Breast epithelium (tissue), 3 donors: ENCODE results near the gene IFNA1.

Experiments used
- CTCF ChIP-seq, 3 donors: fragments of 450-650 bp; IDR thresholded peaks; one replicate each; pipeline ENCODE4 v1.5.1; 2016 to 2017; ENCODE audit warnings: antibody characterized with exemption in 3 of 3, mild to moderate bottlenecking in 3 of 3, moderate library complexity in 3 of 3
- POLR2A ChIP-seq: fragments of 450-650 bp; IDR thresholded peaks from one replicate; pipeline ENCODE4 v1.6.1; 2016; ENCODE audit warnings: antibody characterized with exemption, mild to moderate bottlenecking, moderate library complexity
- POLR2AphosphoS5 ChIP-seq, 3 donors: sonication (generic); formaldehyde crosslinking; IDR thresholded peaks; one replicate each; pipeline ENCODE4 v1.6.1; 2017; ENCODE audit warnings: antibody characterized with exemption in 3 of 3

GRCh38 chr9:21404146-21404545, 36.1 kb upstream of the IFNA1 start:
- no peak for TF ChIP-seq CTCF (IDR thresholded peaks at IDR 0.05)
- TF ChIP-seq POLR2A: no peak
- no peak for TF ChIP-seq POLR2AphosphoS5 (IDR thresholded peaks at IDR 0.05)
